Mucosa of rectum (tissue), 2 donors: ENCODE data around the gene NAALADL2.

Source experiments
- H3K27ac ChIP-seq, 2 donors: one replicate each; pipeline ENCODE4 v1.7.0; 2013; ENCODE audit warnings: inconsistent platforms in 2 of 2, low read depth in 2 of 2, low read length in 2 of 2
- H3K27me3 ChIP-seq, 2 donors: one replicate each; pipeline ENCODE4 v1.7.0; 2013; ENCODE audit warnings: low read length in 2 of 2; ENCODE audit not compliant: control insufficient read depth in 2 of 2, insufficient read depth in 2 of 2
- H3K36me3 ChIP-seq, 2 donors: one replicate each; pipeline ENCODE4 v1.7.0; 2013; ENCODE audit warnings: low read length in 2 of 2; ENCODE audit not compliant: control insufficient read depth in 2 of 2, insufficient read depth in 2 of 2
- H3K4me1 ChIP-seq, 2 donors: one replicate each; pipeline ENCODE4 v1.7.0; 2013; ENCODE audit warnings: low read length in 2 of 2, mild to moderate bottlenecking in 1 of 2; ENCODE audit not compliant: control insufficient read depth in 2 of 2, insufficient read depth in 2 of 2
- H3K4me3 ChIP-seq, 2 donors: one replicate each; pipeline ENCODE4 v1.7.0; 2013; ENCODE audit warnings: low read length in 2 of 2
- H3K9ac ChIP-seq, 2 donors: one replicate each; pipeline ENCODE4 v1.7.0; 2013; ENCODE audit warnings: low read length in 2 of 2, low read depth in 1 of 2, mild to moderate bottlenecking in 1 of 2
- H3K9me3 ChIP-seq, 2 donors: one replicate each; pipeline ENCODE4 v1.7.0; 2013; ENCODE audit warnings: low read length in 2 of 2; ENCODE audit not compliant: control insufficient read depth in 2 of 2
- donor health status: healthy.
- donor health status: Normal muscosa, but diverticular disease.

NAALADL2 gene

DNA sequence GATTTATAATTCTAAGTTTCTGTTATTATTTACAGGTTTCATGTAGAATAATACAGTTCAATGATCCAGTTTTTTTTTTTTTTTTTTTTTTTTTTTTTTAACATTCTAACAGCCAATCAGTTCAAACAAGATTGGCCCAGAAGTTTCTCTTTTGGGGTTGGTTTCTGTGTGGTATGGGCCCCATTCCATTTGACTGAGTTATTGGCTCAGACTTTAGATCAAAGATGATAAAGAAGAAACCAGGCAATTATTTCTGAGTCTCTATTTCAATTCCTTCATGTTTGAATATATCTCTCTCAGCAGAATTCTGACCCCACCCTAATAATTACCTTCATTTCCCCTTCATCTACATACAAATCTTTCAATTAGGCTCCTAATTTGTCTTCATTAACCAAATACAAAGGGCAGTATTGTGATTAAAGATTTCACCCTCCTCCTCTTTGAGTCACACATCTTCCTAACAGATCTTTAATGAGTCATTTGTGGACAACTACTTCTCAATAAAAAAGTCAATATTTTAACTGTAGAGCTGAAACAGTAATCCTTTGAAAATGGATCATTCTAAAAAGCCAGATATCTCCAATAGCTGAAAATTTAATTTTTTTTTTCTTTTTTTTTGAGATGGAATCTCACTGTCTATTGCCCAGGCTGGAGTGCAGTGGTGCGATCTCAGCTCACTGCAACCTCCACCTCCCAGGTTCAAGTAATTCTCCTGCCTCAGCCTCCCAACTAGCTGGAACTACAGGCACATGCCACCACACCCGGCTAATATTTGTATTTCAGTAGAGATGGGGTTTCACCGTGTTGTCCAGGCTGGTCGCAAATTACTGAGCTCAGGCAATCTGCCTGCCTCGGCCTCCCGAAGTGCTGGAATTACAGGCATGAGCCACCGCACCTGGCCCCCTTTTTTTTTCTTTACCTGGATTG lies 878.8 kb downstream of the NAALADL2 start:
- Histone ChIP-seq H3K27ac (no peak overlapping the region), H3K4me3 (no peak overlapping the region), H3K36me3 (no peaks in the 10 kb centered on the region), H3K9me3 (no peaks in the 10 kb centered on the region), H3K9ac (no peak overlapping the region), H3K4me1 (no peaks in the 10 kb centered on the region), H3K27me3 (no peaks in the 10 kb centered on the region)

DNA sequence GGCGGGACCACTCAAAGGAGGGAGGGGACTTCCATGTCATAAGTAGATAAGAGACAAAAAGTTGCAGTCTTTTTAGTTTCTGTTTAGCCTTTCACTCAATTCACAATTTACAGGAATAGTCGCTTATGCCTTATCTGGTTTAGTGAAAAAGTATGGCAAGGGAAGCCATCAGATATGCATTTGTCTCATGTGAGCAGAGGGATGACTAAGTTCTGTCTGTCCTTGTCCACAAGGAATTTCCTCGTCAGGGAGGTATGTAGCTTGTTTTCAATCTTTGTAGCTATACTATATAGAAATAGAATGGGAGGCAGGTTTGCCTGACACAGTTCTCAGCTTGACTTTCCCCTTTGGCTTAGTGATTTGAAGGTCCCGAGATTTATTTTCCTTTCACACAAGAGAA lies 882.8 kb downstream of the NAALADL2 start:
- no peaks in the 10 kb centered on the region for H3K27me3 ChIP-seq
- no peak overlapping the region for H3K27ac ChIP-seq
- no peaks in the 10 kb centered on the region for H3K9me3 ChIP-seq
- H3K36me3 ChIP-seq, result no peaks in the 10 kb centered on the region
- H3K4me1 ChIP-seq, result no peaks in the 10 kb centered on the region
- H3K4me3 ChIP-seq, result no peak overlapping the region
- H3K9ac ChIP-seq, result no peak overlapping the region

DNA sequence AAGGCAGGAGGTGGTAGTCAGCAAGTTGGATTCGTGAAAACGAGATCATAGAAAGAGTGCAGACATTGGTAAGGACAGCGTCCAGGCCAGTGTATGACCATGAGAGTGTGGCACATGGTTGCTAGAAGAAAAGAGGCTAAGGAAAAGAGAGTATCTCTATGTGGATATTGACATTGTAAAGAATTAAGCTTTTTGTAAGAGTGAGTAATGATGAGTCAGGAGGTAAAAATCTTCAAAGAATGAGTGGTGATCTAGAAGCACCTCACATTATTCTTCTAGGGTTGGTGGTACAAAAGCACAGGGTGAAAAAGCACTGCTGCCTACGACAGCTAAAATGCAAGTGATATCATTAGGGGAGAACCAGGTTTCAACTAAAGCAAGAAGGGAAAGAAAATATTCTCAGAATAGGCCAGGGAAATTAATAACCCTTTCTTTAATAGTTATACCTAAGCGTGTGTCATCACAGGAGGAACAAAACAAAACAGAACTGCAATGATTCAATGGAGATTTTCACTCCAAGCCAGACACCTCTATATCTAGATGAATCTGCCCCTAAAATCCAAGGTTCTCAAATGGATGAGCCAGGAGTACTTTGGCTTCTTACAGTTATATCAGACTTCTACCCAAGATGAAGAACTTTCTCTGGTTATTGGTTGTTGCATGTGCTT lies 884.7 kb downstream of the NAALADL2 start:
- Histone ChIP-seq H3K36me3 (no peaks in the 10 kb centered on the region), H3K9me3 (no peaks in the 10 kb centered on the region), H3K27ac (no peak overlapping the region), H3K4me3 (no peak overlapping the region), H3K27me3 (no peaks in the 10 kb centered on the region), H3K4me1 (no peaks in the 10 kb centered on the region), H3K9ac (no peak overlapping the region)

DNA sequence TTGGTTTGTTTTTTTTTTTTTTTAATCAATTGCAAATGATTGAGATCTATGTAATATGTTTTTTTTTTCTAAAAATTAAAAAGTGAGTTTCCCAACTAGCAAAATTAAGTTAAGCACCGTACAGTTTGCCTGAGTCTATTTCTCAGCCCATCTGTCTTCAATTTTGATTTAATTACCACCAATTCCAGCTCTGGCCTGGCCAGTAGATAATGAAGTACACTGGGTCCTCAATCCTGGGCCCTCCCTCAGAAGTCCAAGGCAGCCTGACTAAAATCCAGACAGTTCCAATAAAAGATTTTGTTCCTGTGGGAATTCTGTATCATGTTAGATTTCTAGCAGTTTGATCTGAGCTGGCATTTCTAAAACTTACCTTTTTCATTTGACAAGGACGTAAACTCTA lies 887.2 kb downstream of the NAALADL2 start:
- Histone ChIP-seq H3K4me3 (no peak overlapping the region), H3K36me3 (no peaks in the 10 kb centered on the region)

DNA sequence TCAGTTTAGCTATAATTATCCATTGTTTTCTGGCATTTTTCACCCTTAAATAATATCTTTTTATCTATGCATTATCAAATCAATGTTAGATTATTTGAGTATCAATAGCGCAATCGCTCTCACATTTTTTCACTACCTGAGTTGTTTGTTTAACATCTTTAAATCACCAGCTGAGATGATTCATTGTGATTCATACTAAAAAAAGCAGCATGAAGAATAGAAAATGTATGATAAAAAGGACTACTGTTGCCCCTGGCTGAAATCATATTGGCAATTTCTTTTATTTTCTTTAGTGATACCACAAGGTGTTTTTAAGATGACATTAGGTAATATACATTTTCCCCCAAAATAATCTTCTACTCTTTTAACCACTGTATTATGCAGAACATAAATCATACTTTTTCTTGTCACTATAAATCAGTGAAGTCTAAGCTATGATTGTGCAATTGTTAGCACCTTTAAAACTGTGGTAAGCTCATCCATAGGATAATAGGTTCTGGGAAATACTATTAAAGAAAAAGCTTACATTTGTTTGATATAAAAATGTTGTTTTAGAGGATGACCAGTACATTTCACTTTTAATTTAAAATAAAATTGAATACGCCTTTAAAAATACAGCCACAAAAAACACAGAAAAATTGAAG lies 889.1 kb downstream of the NAALADL2 start:
- Histone ChIP-seq H3K4me3 (no peak overlapping the region), H3K9ac (no peak overlapping the region), H3K27ac (no peak overlapping the region), H3K27me3 (no peaks in the 10 kb centered on the region), H3K4me1 (no peaks in the 10 kb centered on the region), H3K36me3 (no peaks in the 10 kb centered on the region), H3K9me3 (no peaks in the 10 kb centered on the region)

More for the DNA sequence above, 887.2 kb downstream of the NAALADL2 start:
- Histone ChIP-seq H3K9ac (no peak overlapping the region), H3K27me3 (no peaks in the 10 kb centered on the region), H3K4me1 (no peaks in the 10 kb centered on the region), H3K27ac (no peak overlapping the region), H3K9me3 (no peaks in the 10 kb centered on the region)

DNA sequence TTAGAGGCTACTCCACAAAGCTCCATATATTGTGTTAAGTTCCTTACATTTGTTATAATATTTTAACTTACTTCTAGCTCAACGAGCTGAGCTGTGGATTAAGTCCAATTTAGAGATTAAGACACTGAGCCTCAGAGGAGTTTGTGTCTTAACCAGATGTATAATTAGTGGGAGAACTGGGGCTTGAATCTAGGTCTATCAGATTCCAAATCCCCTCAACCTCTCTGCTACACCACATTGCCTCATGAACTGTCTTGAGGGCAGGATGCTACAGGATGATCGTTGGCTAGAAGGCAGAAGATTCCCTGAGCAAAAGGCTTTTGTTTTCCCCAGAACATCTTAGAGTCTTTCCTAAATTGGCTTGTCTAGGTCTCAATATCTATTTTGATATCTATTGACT lies 890.8 kb downstream of the NAALADL2 start:
- H3K9me3 ChIP-seq, result no peaks in the 10 kb centered on the region
- H3K4me1 ChIP-seq, result no peaks in the 10 kb centered on the region
- H3K36me3 ChIP-seq, result no peaks in the 10 kb centered on the region
- no peak overlapping the region for H3K27ac ChIP-seq
- H3K9ac ChIP-seq, result no peak overlapping the region
- no peak overlapping the region for H3K4me3 ChIP-seq
- no peaks in the 10 kb centered on the region for H3K27me3 ChIP-seq

DNA sequence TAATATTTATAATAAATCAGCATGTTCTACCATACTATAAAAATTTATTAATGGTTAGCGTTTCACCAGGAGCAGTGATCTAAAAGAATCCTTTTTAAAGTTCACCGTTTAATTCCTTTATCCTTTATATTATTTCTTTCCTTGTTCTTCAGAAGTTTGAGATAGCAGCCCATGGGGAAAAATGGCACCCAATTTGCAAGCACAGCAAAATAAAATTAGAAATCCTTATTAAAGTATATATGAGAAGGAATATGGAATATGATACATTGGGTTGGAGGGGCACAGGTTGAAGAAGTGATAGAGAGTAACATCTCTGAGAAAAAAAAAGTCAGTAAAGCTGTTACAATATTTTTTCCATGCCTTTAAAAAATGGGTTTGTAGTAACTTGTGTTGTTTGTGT lies 892.0 kb downstream of the NAALADL2 start:
- Histone ChIP-seq H3K36me3 (no peaks in the 10 kb centered on the region), H3K4me1 (no peaks in the 10 kb centered on the region), H3K9me3 (no peaks in the 10 kb centered on the region), H3K4me3 (no peak overlapping the region), H3K27me3 (no peaks in the 10 kb centered on the region), H3K27ac (no peak overlapping the region), H3K9ac (no peak overlapping the region)

DNA sequence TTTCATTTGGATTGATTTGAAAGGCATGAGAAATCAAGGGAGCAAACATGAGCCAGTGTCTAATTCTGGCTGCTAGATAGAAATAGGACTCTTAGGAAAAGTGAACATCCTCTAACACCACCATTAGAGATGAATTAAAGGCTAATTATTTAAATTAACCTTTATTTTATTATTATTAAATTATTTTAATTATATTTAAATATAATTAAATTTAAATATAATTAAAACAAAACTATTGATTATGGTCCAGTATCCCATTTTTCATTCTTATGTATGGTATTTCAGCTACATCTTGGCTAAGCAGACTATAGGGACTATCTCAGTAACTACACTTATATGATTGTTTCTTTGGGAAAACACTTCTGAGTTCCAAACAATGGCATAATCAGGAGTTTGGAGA lies 904.8 kb downstream of the NAALADL2 start:
- H3K9ac ChIP-seq, result no peak overlapping the region
- H3K27me3 ChIP-seq, result no peaks in the 10 kb centered on the region
- H3K4me3 ChIP-seq, result no peak overlapping the region

DNA sequence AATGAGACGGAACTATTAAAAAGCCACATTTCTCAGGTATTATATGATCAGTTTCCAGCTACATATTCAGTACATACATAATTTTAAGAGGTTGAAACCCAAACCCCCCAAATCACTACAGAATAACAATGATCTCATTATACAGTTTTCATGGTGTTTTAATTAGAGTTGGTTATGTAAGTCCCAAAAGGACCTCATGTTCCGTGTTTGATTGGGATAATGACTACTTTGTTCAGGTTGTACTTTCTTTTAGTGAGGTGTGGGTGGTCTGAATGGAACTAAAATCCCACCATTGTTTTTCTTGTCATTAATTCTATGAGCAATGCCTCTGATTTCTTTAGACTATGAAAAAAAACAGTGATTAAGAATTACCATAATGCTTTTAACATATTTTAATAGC lies 905.6 kb downstream of the NAALADL2 start:
- H3K27ac ChIP-seq, result no peak overlapping the region
- H3K36me3 ChIP-seq, result no peaks in the 10 kb centered on the region
- H3K4me1 ChIP-seq, result no peaks in the 10 kb centered on the region
- no peak overlapping the region for H3K4me3 ChIP-seq
- no peaks in the 10 kb centered on the region for H3K27me3 ChIP-seq
- no peak overlapping the region for H3K9ac ChIP-seq
- H3K9me3 ChIP-seq, result no peaks in the 10 kb centered on the region

More for the DNA sequence above, 904.8 kb downstream of the NAALADL2 start:
- Histone ChIP-seq H3K27ac (no peak overlapping the region), H3K4me1 (no peaks in the 10 kb centered on the region), H3K9me3 (no peaks in the 10 kb centered on the region), H3K36me3 (no peaks in the 10 kb centered on the region)

DNA sequence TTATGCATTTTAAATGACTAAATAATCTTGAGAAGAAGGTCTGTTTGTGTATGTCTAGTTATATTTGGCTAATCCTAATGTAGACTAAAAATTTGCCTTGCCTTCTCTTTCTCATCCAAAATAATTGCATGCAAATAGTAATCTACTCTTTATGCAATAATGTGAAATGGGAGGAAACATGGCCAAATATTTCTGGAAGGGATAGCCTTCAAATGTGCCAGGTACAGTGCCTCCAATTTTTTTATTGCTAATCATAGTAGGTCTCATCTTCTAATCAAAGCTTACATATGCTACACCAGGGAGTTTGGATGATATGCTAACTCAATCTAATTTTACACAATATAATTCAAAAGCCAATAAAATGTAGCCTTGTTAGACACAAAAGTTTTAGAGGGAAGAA lies 911.3 kb downstream of the NAALADL2 start:
- Histone ChIP-seq H3K4me1 (no peaks in the 10 kb centered on the region), H3K9me3 (no peaks in the 10 kb centered on the region)

More for the DNA sequence above, 911.3 kb downstream of the NAALADL2 start:
- Histone ChIP-seq H3K4me3 (no peak overlapping the region), H3K27ac (no peak overlapping the region), H3K36me3 (no peaks in the 10 kb centered on the region), H3K9ac (no peak overlapping the region), H3K27me3 (no peaks in the 10 kb centered on the region)
